ENCODE measurements around the gene DPF3. TPM values are rescaled to one million over a fixed set of nuclear protein-coding genes. Genes with fewer than 3 reads are reported as not detected.

Gene DPF3
- total and polyA plus RNA-seq, 11 donors: 13.5 to 53.8 (median 37.0) TPM

GRCh38 chr14:72615451-72616121, 278.3 kb downstream of the DPF3 start:
- no peaks in the 10 kb centered on the region for H3K36me3 ChIP-seq
- DNase-seq (peak in 1 of 5 donors; percentile 61), ATAC-seq (peak in 3 of 4 donors; percentile 16 to 23 (median 17))
- H3K4me1 ChIP-seq: peaks cover 5 to 82% (median 63%) of the 10 kb centered on the region in 12 donors
- H3K9me3 ChIP-seq: no peaks in the 10 kb centered on the region
- WGBS, 4 donors: 52 to 68% (median 58%) methylated on average over 8 to 9 of the region's 9 CpGs
- H3K27me3 ChIP-seq: no peaks in the 10 kb centered on the region
- H3K4me3 ChIP-seq: no peak overlapping the region
- intact Hi-C loops (cut with DNase I): loop anchor here in 4 of 10 donors (5.0 to 10.0 kb wide), 5 partner anchors 98 to 289 kb away; partner anchors contain the start of gene DPF3 (in 2 of the 4)
- peak overlapping the region in 11 of 12 donors; percentile 43 to 92 (median 84) for H3K27ac ChIP-seq
- TF ChIP-seq POLR2A (IDR thresholded peaks at IDR 0.05): no peak
- no peak for TF ChIP-seq CTCF (IDR thresholded peaks at IDR 0.05)

GRCh38 chr14:72614891-72615415, 278.9 kb downstream of the DPF3 start:
- no peaks in the 10 kb centered on the region for H3K9me3 ChIP-seq
- H3K27me3 ChIP-seq: no peaks in the 10 kb centered on the region
- TF ChIP-seq POLR2A (IDR thresholded peaks at IDR 0.05) (no peak), CTCF (IDR thresholded peaks at IDR 0.05) (no peak)
- ATAC-seq: no peak
- no peak for DNase-seq
- peak overlapping the region in 11 of 12 donors; percentile 43 to 92 (median 83) for H3K27ac ChIP-seq
- WGBS, 4 donors: 69 to 80% (median 79%) methylated on average over 11 of the region's 11 CpGs
- H3K4me1 ChIP-seq: peaks cover 5 to 86% (median 64%) of the 10 kb centered on the region in 12 donors
- H3K36me3 ChIP-seq: no peaks in the 10 kb centered on the region
- intact Hi-C loops (cut with DNase I): loop anchor here in 4 of 10 donors (5.0 to 10.0 kb wide), 5 partner anchors 98 to 290 kb away; partner anchors contain the start of gene DPF3 (in 2 of the 4)
- no peak overlapping the region for H3K4me3 ChIP-seq

DNA sequence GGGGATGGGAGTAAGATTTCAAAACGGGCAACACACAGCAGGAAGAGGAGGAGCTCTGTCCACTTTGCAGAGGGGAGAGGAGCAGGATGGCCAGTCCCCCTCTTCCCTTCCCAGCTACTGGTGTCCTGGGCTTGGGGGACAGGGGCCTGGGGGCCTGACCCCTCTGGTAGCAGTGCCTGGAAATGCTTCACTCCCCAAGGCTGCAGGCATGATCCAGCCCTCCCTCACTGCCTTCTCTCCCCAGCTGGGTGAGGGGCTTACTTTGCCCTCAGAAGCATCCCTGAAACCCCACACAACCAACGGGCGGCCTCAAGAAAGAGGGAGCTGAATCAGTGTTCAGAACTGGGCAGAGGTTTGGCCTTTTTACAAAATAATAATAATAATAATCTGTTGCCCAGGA, 279.5 kb downstream of the DPF3 start:
- WGBS, 4 donors: 80 to 87% (median 84%) methylated on average over 3 of the region's 3 CpGs
- no peaks in the 10 kb centered on the region for H3K36me3 ChIP-seq
- TF ChIP-seq CTCF (IDR thresholded peaks at IDR 0.05): no peak
- TF ChIP-seq POLR2A (IDR thresholded peaks at IDR 0.05): no peak
- no peak overlapping the region for H3K4me3 ChIP-seq
- no peaks in the 10 kb centered on the region for H3K9me3 ChIP-seq
- DNase-seq: no peak
- H3K27me3 ChIP-seq: no peaks in the 10 kb centered on the region
- intact Hi-C loops (cut with DNase I): loop anchor here in 3 of 10 donors (10.0 kb wide), 3 partner anchors 210 to 290 kb away; partner anchors contain the start of gene DPF3 (in 1 of the 3)
- no peak for ATAC-seq
- H3K4me1 ChIP-seq: peaks cover 5 to 81% (median 61%) of the 10 kb centered on the region in 12 donors
- peak overlapping the region in 10 of 12 donors; percentile 51 to 90 (median 83) for H3K27ac ChIP-seq

GRCh38 chr14:72613975-72614319, 280.0 kb downstream of the DPF3 start:
- intact Hi-C loops (cut with DNase I): loop anchor here in 3 of 10 donors (10.0 kb wide), 3 partner anchors 211 to 291 kb away; partner anchors contain the start of gene DPF3 (in 1 of the 3)
- ATAC-seq: no peak
- no peaks in the 10 kb centered on the region for H3K9me3 ChIP-seq
- H3K4me1 ChIP-seq: peaks cover 5 to 77% (median 58%) of the 10 kb centered on the region in 12 donors
- no peaks in the 10 kb centered on the region for H3K27me3 ChIP-seq
- peak overlapping the region; percentile 44 to 90 (median 74) for H3K27ac ChIP-seq
- no peak for DNase-seq
- no peak for TF ChIP-seq POLR2A (IDR thresholded peaks at IDR 0.05)
- TF ChIP-seq CTCF (IDR thresholded peaks at IDR 0.05): no peak
- no peaks in the 10 kb centered on the region for H3K36me3 ChIP-seq
- H3K4me3 ChIP-seq: no peak overlapping the region
- 77 to 83% (median 80%) methylated on average over 2 of the region's 2 CpGs for WGBS, 4 donors

Data from heart left ventricle (tissue), 16 donors.